ENCODE measurements around the gene SPATS2L. TPM values are rescaled to one million over a fixed set of nuclear protein-coding genes. Genes with fewer than 3 reads are reported as not detected.

SPATS2L gene
- total RNA-seq, 1 donor from 2014 or later, result 192 TPM

DNA sequence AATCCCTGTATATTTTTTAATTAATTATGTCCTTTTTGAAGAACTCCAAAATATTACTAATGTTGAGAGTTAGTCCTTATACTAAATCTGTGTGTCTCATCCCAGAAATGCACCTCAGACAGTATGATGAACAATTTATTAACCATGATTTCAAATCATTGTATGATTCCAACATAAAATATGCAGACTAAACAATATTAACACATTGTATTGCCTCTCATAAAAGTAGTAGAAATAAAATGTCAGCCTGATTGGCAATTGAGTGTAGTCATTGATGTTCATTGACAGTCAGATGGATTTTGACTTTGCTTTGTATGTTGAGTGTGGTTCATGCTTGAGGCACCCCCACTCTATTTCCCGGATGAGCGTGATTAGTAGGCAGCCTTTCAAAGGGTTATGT is 145.9 kb downstream of the SPATS2L start:
- H3K27ac Mint-ChIP-seq (ENCODE audit: unreplicated experiment), result no peak overlapping the region
- Histone ChIP-seq H4K20me1 (ENCODE audit: insufficient read depth, low read length) (no peaks in the 10 kb centered on the region), H3K9me3 (ENCODE audit: insufficient read depth, low read depth, low read length) (no peaks in the 10 kb centered on the region), H3K27ac (ENCODE audit: low read depth, low read length) (no peak overlapping the region), H2AFZ (ENCODE audit: low read depth, low read length) (no peak overlapping the region), H3K4me1 (ENCODE audit: insufficient read depth, low read length) (peaks cover 9% of the 10 kb centered on the region), H3K79me2 (ENCODE audit: insufficient read depth, low read length) (no peaks in the 10 kb centered on the region), H3K27me3 (ENCODE audit: insufficient read depth, low read length) (no peaks in the 10 kb centered on the region), H3K4me2 (ENCODE audit: low read length) (no peak overlapping the region), H3K4me3 (ENCODE audit: insufficient read depth, low read depth, low read length) (no peak overlapping the region), H3K36me3 (ENCODE audit: insufficient read depth, low read length) (peaks cover 11% of the 10 kb centered on the region), H3K9ac (ENCODE audit: low read length) (no peak overlapping the region)
- peaks cover 27% of the 10 kb centered on the region for H3K36me3 Mint-ChIP-seq (ENCODE audit: low read depth, unreplicated experiment)
- no peak overlapping the region for H3K4me3 Mint-ChIP-seq (ENCODE audit: unreplicated experiment)
- DNase-seq (ENCODE audit: low read depth) (no peak), FAIRE-seq (no peak)
- H3K9me3 Mint-ChIP-seq (ENCODE audit: unreplicated experiment), result no peaks in the 10 kb centered on the region
- H3K27me3 Mint-ChIP-seq (ENCODE audit: low read depth, unreplicated experiment), result no peaks in the 10 kb centered on the region
- TF ChIP-seq EZH2 (IDR thresholded peaks at IDR 0.05; ENCODE audit: insufficient read depth, low read length), result no peak
- TF ChIP-seq, protein P1, sequence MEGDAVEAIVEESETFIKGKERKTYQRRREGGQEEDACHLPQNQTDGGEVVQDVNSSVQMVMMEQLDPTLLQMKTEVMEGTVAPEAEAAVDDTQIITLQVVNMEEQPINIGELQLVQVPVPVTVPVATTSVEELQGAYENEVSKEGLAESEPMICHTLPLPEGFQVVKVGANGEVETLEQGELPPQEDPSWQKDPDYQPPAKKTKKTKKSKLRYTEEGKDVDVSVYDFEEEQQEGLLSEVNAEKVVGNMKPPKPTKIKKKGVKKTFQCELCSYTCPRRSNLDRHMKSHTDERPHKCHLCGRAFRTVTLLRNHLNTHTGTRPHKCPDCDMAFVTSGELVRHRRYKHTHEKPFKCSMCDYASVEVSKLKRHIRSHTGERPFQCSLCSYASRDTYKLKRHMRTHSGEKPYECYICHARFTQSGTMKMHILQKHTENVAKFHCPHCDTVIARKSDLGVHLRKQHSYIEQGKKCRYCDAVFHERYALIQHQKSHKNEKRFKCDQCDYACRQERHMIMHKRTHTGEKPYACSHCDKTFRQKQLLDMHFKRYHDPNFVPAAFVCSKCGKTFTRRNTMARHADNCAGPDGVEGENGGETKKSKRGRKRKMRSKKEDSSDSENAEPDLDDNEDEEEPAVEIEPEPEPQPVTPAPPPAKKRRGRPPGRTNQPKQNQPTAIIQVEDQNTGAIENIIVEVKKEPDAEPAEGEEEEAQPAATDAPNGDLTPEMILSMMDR (IDR thresholded peaks at IDR 0.05; ENCODE audit: insufficient read depth, low read depth, low read length), result no peak
- peaks cover 21% of the 10 kb centered on the region for H3K4me1 Mint-ChIP-seq (ENCODE audit: low read depth, unreplicated experiment)

DNA sequence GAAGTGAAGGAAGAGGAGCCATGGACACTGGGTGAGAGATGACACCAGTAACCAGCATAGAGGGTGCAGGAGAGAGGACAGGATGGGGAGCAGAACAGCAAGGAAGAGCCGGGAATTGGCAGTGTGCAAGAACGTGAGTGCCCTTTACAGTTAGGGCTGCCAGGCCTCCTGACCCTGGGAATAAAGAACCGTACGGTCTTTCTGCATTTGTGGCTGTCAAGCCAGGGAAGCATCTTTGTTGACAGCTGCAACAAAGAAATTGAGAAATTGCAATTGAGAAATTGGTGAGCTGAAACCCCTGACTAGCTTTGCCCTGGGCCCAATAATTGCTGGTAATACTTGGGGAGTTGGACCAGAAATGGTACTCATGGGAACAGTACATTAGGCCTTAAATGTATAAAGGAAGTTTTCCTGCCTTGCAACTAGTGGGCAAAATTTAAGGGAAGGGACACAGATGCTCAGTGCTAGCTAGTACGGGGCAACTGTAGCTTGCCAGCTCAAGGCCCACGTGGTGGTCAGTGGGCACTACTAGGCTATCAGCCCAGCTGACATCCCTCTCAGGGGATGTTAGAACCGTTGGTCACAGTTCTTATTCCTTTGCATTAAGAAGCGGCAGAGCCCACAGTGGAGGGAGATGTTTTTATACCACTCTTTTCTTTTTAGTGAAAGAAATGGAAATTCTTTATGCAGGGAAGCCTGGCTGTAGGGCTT is 146.8 kb downstream of the SPATS2L start:
- H4K20me1 ChIP-seq (ENCODE audit: insufficient read depth, low read length), result no peaks in the 10 kb centered on the region
- no peaks in the 10 kb centered on the region for H3K27me3 Mint-ChIP-seq (ENCODE audit: low read depth, unreplicated experiment)
- no peaks in the 10 kb centered on the region for H3K9me3 Mint-ChIP-seq (ENCODE audit: unreplicated experiment)
- H3K4me1 ChIP-seq (ENCODE audit: insufficient read depth, low read length), result peaks cover 9% of the 10 kb centered on the region
- H3K4me3 Mint-ChIP-seq (ENCODE audit: unreplicated experiment), result no peak overlapping the region
- no peak overlapping the region for H2AFZ ChIP-seq (ENCODE audit: low read depth, low read length)
- no peaks in the 10 kb centered on the region for H3K27me3 ChIP-seq (ENCODE audit: insufficient read depth, low read length)
- FAIRE-seq (no peak), DNase-seq (ENCODE audit: low read depth) (no peak)
- H3K4me1 Mint-ChIP-seq (ENCODE audit: low read depth, unreplicated experiment), result peaks cover 21% of the 10 kb centered on the region
- no peaks in the 10 kb centered on the region for H3K9me3 ChIP-seq (ENCODE audit: insufficient read depth, low read depth, low read length)
- no peak overlapping the region for H3K27ac Mint-ChIP-seq (ENCODE audit: unreplicated experiment)
- no peak overlapping the region for H3K27ac ChIP-seq (ENCODE audit: low read depth, low read length)
- no peak overlapping the region for H3K4me2 ChIP-seq (ENCODE audit: low read length)
- H3K36me3 ChIP-seq (ENCODE audit: insufficient read depth, low read length), result peaks cover 11% of the 10 kb centered on the region
- TF ChIP-seq, protein P1 (IDR thresholded peaks at IDR 0.05; ENCODE audit: insufficient read depth, low read depth, low read length), result no peak
- TF ChIP-seq EZH2 (IDR thresholded peaks at IDR 0.05; ENCODE audit: insufficient read depth, low read length), result no peak
- H3K79me2 ChIP-seq (ENCODE audit: insufficient read depth, low read length), result no peaks in the 10 kb centered on the region
- peaks cover 26% of the 10 kb centered on the region for H3K36me3 Mint-ChIP-seq (ENCODE audit: low read depth, unreplicated experiment)
- no peak overlapping the region for H3K9ac ChIP-seq (ENCODE audit: low read length)
- no peak overlapping the region for H3K4me3 ChIP-seq (ENCODE audit: insufficient read depth, low read depth, low read length)

DNA sequence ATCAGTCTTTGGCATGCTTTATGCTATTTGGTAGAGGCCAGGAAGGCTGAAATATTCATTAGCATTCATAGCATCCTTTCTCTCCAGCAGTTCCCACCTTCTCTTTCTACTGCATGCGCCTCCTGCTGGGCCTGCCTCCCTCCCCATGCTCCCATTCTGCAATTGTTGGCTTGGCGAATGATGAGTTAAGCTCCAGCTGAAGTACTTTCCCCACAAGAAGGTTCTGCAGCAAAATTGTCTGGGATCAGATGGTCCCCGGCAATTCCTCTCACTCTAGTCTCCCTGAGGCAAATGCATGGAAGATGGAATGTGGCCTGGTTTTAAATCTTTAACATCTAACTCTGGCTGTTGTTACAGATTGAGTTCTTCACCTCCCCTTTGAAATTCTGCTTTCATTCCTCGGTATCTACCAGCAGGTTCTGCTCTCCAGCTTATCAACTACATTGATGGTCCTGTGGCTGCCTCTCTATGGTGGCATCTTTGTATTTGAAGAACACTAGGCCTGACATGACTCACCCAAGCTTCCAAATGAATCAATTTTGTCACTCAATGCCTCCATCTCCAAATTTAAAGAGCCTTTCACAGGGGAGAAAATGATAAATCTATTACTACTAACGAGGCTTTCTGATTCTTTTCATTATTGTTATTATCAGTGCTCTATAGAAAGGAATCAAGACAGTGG is 147.5 kb downstream of the SPATS2L start:
- Mint-ChIP-seq H3K27ac (ENCODE audit: unreplicated experiment) (no peak overlapping the region), H3K36me3 (ENCODE audit: low read depth, unreplicated experiment) (peaks cover 26% of the 10 kb centered on the region), H3K27me3 (ENCODE audit: low read depth, unreplicated experiment) (no peaks in the 10 kb centered on the region), H3K9me3 (ENCODE audit: unreplicated experiment) (no peaks in the 10 kb centered on the region), H3K4me3 (ENCODE audit: unreplicated experiment) (no peak overlapping the region), H3K4me1 (ENCODE audit: low read depth, unreplicated experiment) (peaks cover 21% of the 10 kb centered on the region)
- no peak for TF ChIP-seq EZH2 (IDR thresholded peaks at IDR 0.05; ENCODE audit: insufficient read depth, low read length)
- TF ChIP-seq, protein P1 (IDR thresholded peaks at IDR 0.05; ENCODE audit: insufficient read depth, low read depth, low read length), result no peak
- DNase-seq (ENCODE audit: low read depth) (no peak), FAIRE-seq (no peak)
- H2AFZ ChIP-seq (ENCODE audit: low read depth, low read length), result no peak overlapping the region
- no peak overlapping the region for H3K4me2 ChIP-seq (ENCODE audit: low read length)
- no peak overlapping the region for H3K4me3 ChIP-seq (ENCODE audit: insufficient read depth, low read depth, low read length)
- peaks cover 9% of the 10 kb centered on the region for H3K4me1 ChIP-seq (ENCODE audit: insufficient read depth, low read length)
- H3K27ac ChIP-seq (ENCODE audit: low read depth, low read length), result no peak overlapping the region
- no peaks in the 10 kb centered on the region for H3K9me3 ChIP-seq (ENCODE audit: insufficient read depth, low read depth, low read length)
- peaks cover 8% of the 10 kb centered on the region for H3K36me3 ChIP-seq (ENCODE audit: insufficient read depth, low read length)
- no peaks in the 10 kb centered on the region for H3K79me2 ChIP-seq (ENCODE audit: insufficient read depth, low read length)
- H4K20me1 ChIP-seq (ENCODE audit: insufficient read depth, low read length), result no peaks in the 10 kb centered on the region
- H3K9ac ChIP-seq (ENCODE audit: low read length), result no peak overlapping the region
- H3K27me3 ChIP-seq (ENCODE audit: insufficient read depth, low read length), result no peaks in the 10 kb centered on the region
